Measurements from ENCODE around the gene FGF18.

The FGF18 gene

GRCh38 chr5:171476701-171477100 lies 57.3 kb downstream of the FGF18 start:
- Histone ChIP-seq H3K4me3 (no peak overlapping the region), H3K27ac (no peak overlapping the region)
- TF ChIP-seq CTCF (IDR thresholded peaks at IDR 0.05) = no peak
- no peak for DNase-seq (ENCODE audit: low spot score)

- no peak overlapping the region for H3K4me3 ChIP-seq
- no peak for DNase-seq (ENCODE audit: low spot score)
- H3K27ac ChIP-seq = no peak overlapping the region
- TF ChIP-seq CTCF (IDR thresholded peaks at IDR 0.05) = no peak
Measured at GRCh38 chr5:171477101-171477500, 57.7 kb downstream of the FGF18 start.

- no peak for DNase-seq (ENCODE audit: low spot score)
Measured at GRCh38 chr5:171477666-171478065, 58.2 kb downstream of the FGF18 start.

GRCh38 chr5:171478946-171479775 lies 59.7 kb downstream of the FGF18 start:
- TF ChIP-seq CTCF (IDR thresholded peaks at IDR 0.05) = no peak
- no peak overlapping the region for H3K27ac ChIP-seq
- H3K4me3 ChIP-seq = no peak overlapping the region
- no peak for DNase-seq (ENCODE audit: low spot score)

More at GRCh38 chr5:171477666-171478065, 58.2 kb downstream of the FGF18 start:
- H3K27ac ChIP-seq = no peak overlapping the region
- no peak for TF ChIP-seq CTCF (IDR thresholded peaks at IDR 0.05)
- no peak overlapping the region for H3K4me3 ChIP-seq

GRCh38 chr5:171479776-171480125 lies 60.3 kb downstream of the FGF18 start:
- TF ChIP-seq CTCF (IDR thresholded peaks at IDR 0.05) = no peak
- no peak for DNase-seq (ENCODE audit: low spot score)
- no peak overlapping the region for H3K27ac ChIP-seq

GRCh38 chr5:171480239-171480638 lies 60.8 kb downstream of the FGF18 start:
- H3K4me3 ChIP-seq = no peak overlapping the region
- DNase-seq (ENCODE audit: low spot score) = no peak
- no peak for TF ChIP-seq CTCF (IDR thresholded peaks at IDR 0.05)
- no peak overlapping the region for H3K27ac ChIP-seq

More at GRCh38 chr5:171479776-171480125, 60.3 kb downstream of the FGF18 start:
- H3K4me3 ChIP-seq = no peak overlapping the region

All from coronary artery (tissue), 2 donors.